ENCODE data around the gene HS2ST1.

Gene HS2ST1

DNA sequence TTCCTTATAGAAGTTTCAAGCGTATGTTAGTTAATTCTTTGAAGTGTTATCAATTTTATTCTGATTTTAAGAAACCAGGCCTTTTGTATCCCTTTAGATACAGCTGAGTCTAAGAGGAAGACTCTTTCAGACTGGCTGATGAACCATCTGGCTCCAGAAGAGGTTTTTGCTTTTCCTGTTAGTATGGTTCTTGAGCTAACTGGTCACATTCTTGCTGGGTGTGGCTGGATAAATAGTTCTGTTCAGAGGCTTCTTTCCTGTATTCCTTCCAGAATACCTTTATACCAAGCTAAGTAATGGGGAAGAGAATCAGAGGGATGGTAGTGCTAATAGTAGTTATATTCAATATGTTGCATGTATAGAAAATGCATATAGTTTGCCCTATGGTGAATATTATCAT is 12.4 kb downstream of the HS2ST1 start:
- ATAC-seq, result no peak
- TF ChIP-seq BACH2 (CRISPR knock-in tag; IDR thresholded peaks at IDR 0.05; ENCODE audit: borderline replicate concordance) (no peak), RARB (CRISPR knock-in tag; IDR thresholded peaks at IDR 0.05) (no peak), ZFP30 (CRISPR knock-in tag; IDR thresholded peaks at IDR 0.05) (no peak), ESRRG (CRISPR knock-in tag; IDR thresholded peaks at IDR 0.05) (no peak), TCF4 (CRISPR knock-in tag; IDR thresholded peaks at IDR 0.05; ENCODE audit: borderline replicate concordance) (no peak), OSR1 (CRISPR knock-in tag; IDR thresholded peaks at IDR 0.05) (no peak)
- TF ChIP-seq, protein P1, sequence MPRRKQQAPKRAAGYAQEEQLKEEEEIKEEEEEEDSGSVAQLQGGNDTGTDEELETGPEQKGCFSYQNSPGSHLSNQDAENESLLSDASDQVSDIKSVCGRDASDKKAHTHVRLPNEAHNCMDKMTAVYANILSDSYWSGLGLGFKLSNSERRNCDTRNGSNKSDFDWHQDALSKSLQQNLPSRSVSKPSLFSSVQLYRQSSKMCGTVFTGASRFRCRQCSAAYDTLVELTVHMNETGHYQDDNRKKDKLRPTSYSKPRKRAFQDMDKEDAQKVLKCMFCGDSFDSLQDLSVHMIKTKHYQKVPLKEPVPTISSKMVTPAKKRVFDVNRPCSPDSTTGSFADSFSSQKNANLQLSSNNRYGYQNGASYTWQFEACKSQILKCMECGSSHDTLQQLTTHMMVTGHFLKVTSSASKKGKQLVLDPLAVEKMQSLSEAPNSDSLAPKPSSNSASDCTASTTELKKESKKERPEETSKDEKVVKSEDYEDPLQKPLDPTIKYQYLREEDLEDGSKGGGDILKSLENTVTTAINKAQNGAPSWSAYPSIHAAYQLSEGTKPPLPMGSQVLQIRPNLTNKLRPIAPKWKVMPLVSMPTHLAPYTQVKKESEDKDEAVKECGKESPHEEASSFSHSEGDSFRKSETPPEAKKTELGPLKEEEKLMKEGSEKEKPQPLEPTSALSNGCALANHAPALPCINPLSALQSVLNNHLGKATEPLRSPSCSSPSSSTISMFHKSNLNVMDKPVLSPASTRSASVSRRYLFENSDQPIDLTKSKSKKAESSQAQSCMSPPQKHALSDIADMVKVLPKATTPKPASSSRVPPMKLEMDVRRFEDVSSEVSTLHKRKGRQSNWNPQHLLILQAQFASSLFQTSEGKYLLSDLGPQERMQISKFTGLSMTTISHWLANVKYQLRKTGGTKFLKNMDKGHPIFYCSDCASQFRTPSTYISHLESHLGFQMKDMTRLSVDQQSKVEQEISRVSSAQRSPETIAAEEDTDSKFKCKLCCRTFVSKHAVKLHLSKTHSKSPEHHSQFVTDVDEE (CRISPR knock-in tag; IDR thresholded peaks at IDR 0.05), result no peak
- TF ChIP-seq, protein P2, sequence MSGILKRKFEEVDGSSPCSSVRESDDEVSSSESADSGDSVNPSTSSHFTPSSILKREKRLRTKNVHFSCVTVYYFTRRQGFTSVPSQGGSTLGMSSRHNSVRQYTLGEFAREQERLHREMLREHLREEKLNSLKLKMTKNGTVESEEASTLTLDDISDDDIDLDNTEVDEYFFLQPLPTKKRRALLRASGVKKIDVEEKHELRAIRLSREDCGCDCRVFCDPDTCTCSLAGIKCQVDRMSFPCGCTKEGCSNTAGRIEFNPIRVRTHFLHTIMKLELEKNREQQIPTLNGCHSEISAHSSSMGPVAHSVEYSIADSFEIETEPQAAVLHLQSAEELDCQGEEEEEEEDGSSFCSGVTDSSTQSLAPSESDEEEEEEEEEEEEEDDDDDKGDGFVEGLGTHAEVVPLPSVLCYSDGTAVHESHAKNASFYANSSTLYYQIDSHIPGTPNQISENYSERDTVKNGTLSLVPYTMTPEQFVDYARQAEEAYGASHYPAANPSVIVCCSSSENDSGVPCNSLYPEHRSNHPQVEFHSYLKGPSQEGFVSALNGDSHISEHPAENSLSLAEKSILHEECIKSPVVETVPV (CRISPR knock-in tag; IDR thresholded peaks at IDR 0.05), result no peak

DNA sequence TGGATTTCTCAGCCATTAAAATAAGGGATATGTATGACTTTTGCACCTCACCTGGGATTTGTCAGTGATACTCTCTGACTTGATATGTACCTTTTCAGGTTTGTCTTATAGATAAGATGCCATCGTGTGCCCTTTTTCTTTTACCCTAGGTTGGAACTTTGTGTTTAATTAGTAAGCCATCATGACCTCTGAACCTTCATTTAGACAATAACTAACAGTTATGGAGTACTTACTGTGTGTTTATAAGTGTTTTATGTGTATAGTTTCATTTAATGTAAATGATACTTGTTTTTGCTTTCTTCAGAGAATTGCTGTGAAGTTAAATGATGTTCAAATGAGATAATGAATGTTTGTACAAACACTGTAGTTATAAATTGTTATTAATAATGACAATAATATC is 14.4 kb downstream of the HS2ST1 start:
- no peak for TF ChIP-seq ESRRG (CRISPR knock-in tag; IDR thresholded peaks at IDR 0.05)
- TF ChIP-seq ARNTL (CRISPR knock-in tag; IDR thresholded peaks at IDR 0.05; ENCODE audit: borderline replicate concordance, low read depth), result no peak
- TF ChIP-seq RARB (CRISPR knock-in tag; IDR thresholded peaks at IDR 0.05), result no peak
- no peak for ATAC-seq

DNA sequence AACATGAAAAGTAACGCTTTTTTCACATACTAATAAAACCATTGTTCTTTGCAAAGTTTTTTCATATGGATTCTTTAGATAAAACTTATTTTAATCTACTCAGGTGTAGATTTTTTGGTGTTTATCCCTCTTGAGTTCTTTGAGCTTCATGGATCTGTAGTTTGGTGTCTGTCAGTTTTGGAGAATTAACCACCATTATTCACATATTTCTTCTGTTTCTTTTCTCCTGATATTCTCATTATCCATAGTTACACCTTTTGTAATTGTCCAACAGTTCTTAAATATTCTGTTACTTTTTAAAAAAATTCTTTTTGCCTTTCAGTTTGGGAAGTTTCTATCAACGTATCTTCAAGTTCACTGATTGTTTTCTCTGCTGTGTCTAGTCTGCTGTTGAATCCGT is 18.6 kb downstream of the HS2ST1 start:
- no peak for ATAC-seq
- TF ChIP-seq ZFP30 (CRISPR knock-in tag; IDR thresholded peaks at IDR 0.05) (no peak), PPARA (CRISPR knock-in tag; IDR thresholded peaks at IDR 0.05; ENCODE audit: borderline replicate concordance) (no peak), CSDC2 (CRISPR knock-in tag; IDR thresholded peaks at IDR 0.05) (no peak), SNAI2 (CRISPR knock-in tag; IDR thresholded peaks at IDR 0.05) (no peak), TOX (CRISPR knock-in tag; IDR thresholded peaks at IDR 0.05; ENCODE audit: borderline replicate concordance) (no peak), ZNF8 (CRISPR knock-in tag; IDR thresholded peaks at IDR 0.05) (no peak), ZNF70 (CRISPR knock-in tag; IDR thresholded peaks at IDR 0.05) (no peak), ISL1 (CRISPR knock-in tag; IDR thresholded peaks at IDR 0.05) (no peak), ZNF565 (CRISPR knock-in tag; conservative IDR thresholded peaks at IDR 0.05; ENCODE audit: low read depth) (no peak), GLIS3 (CRISPR knock-in tag; IDR thresholded peaks at IDR 0.05) (no peak)
- TF ChIP-seq, protein P1 (CRISPR knock-in tag; IDR thresholded peaks at IDR 0.05), result no peak
- TF ChIP-seq, protein P3, sequence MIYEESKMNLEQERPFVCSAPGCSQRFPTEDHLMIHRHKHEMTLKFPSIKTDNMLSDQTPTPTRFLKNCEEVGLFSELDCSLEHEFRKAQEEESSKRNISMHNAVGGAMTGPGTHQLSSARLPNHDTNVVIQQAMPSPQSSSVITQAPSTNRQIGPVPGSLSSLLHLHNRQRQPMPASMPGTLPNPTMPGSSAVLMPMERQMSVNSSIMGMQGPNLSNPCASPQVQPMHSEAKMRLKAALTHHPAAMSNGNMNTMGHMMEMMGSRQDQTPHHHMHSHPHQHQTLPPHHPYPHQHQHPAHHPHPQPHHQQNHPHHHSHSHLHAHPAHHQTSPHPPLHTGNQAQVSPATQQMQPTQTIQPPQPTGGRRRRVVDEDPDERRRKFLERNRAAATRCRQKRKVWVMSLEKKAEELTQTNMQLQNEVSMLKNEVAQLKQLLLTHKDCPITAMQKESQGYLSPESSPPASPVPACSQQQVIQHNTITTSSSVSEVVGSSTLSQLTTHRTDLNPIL (CRISPR knock-in tag; IDR thresholded peaks at IDR 0.05; ENCODE audit: low read depth), result no peak

DNA sequence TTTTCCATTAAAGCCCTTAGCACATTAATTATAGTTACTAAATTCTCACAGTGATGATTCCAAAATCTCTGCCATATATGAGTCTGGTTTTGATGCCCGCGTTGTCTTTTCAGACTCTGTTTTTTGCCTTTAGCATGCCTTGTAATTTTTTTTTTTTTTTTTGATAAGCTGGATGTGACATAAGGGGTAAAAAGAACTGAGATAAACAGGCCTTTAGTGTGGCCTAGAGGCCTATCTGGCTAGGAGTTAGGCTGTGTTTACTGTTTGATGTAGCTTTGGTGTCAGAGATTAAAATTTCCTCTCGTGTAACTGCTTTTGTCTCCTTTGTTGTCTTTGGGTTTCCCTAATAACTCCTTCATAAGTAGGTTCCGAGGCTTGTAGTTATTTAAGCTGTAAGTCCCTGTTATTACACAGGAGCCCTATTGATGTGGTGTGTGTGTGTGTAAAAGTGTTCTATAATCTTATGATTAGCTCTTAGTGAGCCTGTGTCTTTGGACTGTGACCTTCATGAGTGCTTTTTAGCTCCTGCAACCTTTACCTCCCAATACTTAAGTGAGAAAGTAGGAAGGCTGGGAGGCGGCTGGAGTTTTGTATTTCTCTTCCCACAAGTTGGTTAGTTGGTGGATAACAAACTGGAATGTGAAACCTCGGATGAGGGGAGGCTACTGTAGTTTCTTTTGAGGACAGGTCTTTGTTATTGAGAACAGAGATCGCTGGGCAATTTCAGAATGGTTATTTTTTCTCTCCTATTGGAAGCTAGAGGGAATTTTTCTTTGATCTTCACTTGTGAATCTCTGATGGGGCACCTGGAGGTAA is 19.3 kb downstream of the HS2ST1 start:
- ATAC-seq, result no peak

More for the DNA sequence above, 19.3 kb downstream of the HS2ST1 start:
- TF ChIP-seq PPARA (CRISPR knock-in tag; IDR thresholded peaks at IDR 0.05; ENCODE audit: borderline replicate concordance), result no peak
- TF ChIP-seq ZNF8 (CRISPR knock-in tag; IDR thresholded peaks at IDR 0.05), result no peak
- no peak for TF ChIP-seq CSDC2 (CRISPR knock-in tag; IDR thresholded peaks at IDR 0.05)
- no peak for TF ChIP-seq ISL1 (CRISPR knock-in tag; IDR thresholded peaks at IDR 0.05)
- TF ChIP-seq GLIS3 (CRISPR knock-in tag; IDR thresholded peaks at IDR 0.05), result no peak

All from SK-N-SH treated with all-trans-retinoic acid at 6 μM for 48 hours (cell line).